Measurements from ENCODE around the gene C1QB. TPM values are rescaled to one million over a fixed set of nuclear protein-coding genes. Genes with fewer than 3 reads are reported as not detected.

The C1QB gene
- total and polyA plus RNA-seq, 2 of the 4 experiments (the other 2 are of a cell fraction), result not detected

- ChIA-PET POLR2A (ENCODE audit: unreplicated experiment) (no interaction called here), CTCF (no interaction called here)
- no peak overlapping the region for H4K91ac ChIP-seq (ENCODE audit: insufficient read depth, low read depth, low read length)
- no peak overlapping the region for H3K4ac ChIP-seq (ENCODE audit: low read depth, low read length)
- H4K5ac ChIP-seq (ENCODE audit: low read depth, low read length), result no peak overlapping the region
- no peak overlapping the region for H3K23ac ChIP-seq (ENCODE audit: low read depth, low read length)
- no peaks in the 10 kb centered on the region for H3K79me1 ChIP-seq (ENCODE audit: low read depth in 1 of 2, low read length in 2 of 2)
- WGBS, 2 experiments (ENCODE audit: extremely low coverage in 2 of 2, insufficient read length in 1 of 2), result 64% methylated on average over 4 of the region's 6 CpGs; no CpG with 5 or more reads in 1 of the 2 experiments
- H2BK20ac ChIP-seq (ENCODE audit: low read depth, low read length), result no peak overlapping the region
- no peaks in the 10 kb centered on the region; the same call in 1 of the 2 replicates for H3K4me1 ChIP-seq (ENCODE audit: control insufficient read depth, insufficient read depth, low read length)
- dilution Hi-C loops (cut with HindIII; ENCODE audit: low sequenced_read_pairs, unreplicated experiment) (no loop called here), intact Hi-C loops (cut with micrococcal nuclease) (no loop called here), in situ Hi-C loops (cut with MboI; ENCODE audit: low sequenced_read_pairs) (no loop called here)
- no peak overlapping the region for H2AK9ac ChIP-seq (replicated peaks; ENCODE audit: low read depth, low read length, poor library complexity)
- no peak for TF ChIP-seq RFX5 (IDR thresholded peaks at IDR 0.05; ENCODE audit: low read depth, low read length)
- TF ChIP-seq NFE2L2 (IDR thresholded peaks at IDR 0.05; ENCODE audit: low read depth, low read length), result no peak
- no peak for TF ChIP-seq ELK1 (IDR thresholded peaks at IDR 0.05; ENCODE audit: borderline replicate concordance, low read depth, low read length)
- no peak for TF ChIP-seq BHLHE40 (IDR thresholded peaks at IDR 0.05; ENCODE audit: low read depth, low read length)
- no peak for TF ChIP-seq MXI1 (IDR thresholded peaks at IDR 0.05; ENCODE audit: borderline replicate concordance, low read depth, low read length)
- TF ChIP-seq CTCF (conservative IDR thresholded peaks at IDR 0.05; ENCODE audit: low read depth, low read length), result no peak
- no peak for TF ChIP-seq CHD1 (IDR thresholded peaks at IDR 0.05; ENCODE audit: low read depth, low read length)
- TF ChIP-seq POLR2A (IDR thresholded peaks at IDR 0.05; ENCODE audit: low read depth, low read length), result no peak
- TF ChIP-seq RAD21 (IDR thresholded peaks at IDR 0.05; ENCODE audit: low read length), result no peak
- TF ChIP-seq RCOR1 (IDR thresholded peaks at IDR 0.05; ENCODE audit: insufficient replicate concordance, low read length), result no peak
- TF ChIP-seq MAFK (IDR thresholded peaks at IDR 0.05; ENCODE audit: low read depth, low read length), result no peak
- no peak for TF ChIP-seq SMC3 (IDR thresholded peaks at IDR 0.05; ENCODE audit: low read depth, low read length)
- TF ChIP-seq FOS (IDR thresholded peaks at IDR 0.05; ENCODE audit: low read depth, low read length), result no peak
- TF ChIP-seq MAZ (IDR thresholded peaks at IDR 0.05; ENCODE audit: borderline replicate concordance, low read depth, low read length), result no peak
- no peak for TF ChIP-seq CEBPB (IDR thresholded peaks at IDR 0.05; ENCODE audit: low read depth, low read length)
- TF ChIP-seq USF2 (IDR thresholded peaks at IDR 0.05; ENCODE audit: low read depth, low read length), result no peak
- peaks cover 3% of the 10 kb centered on the region; the same call in 1 of the 2 replicates for H3K9me3 ChIP-seq (ENCODE audit: control insufficient read depth, insufficient read depth, low read length)
- H3K27ac ChIP-seq (ENCODE audit: insufficient read depth, low read length), result no peak overlapping the region
- H4K20me1 ChIP-seq (ENCODE audit: insufficient read depth, low read length), result 0 out of 2 replicates have a peak, but pooled peaks cover under 1% of the 10 kb centered on the region
- no peak overlapping the region for H3K9ac ChIP-seq (ENCODE audit: low read depth, low read length)
- no peak for DNase-seq
- no peak overlapping the region for H3K18ac ChIP-seq (ENCODE audit: low read depth, low read length)
- H3K9me1 ChIP-seq (ENCODE audit: insufficient read depth, low read length), result no peaks in the 10 kb centered on the region
- ATAC-seq (ENCODE audit: low read depth), result no peak
- H2BK5ac ChIP-seq (ENCODE audit: low read depth, low read length, poor library complexity, severe bottlenecking), result no peak overlapping the region
- no peak overlapping the region for H3K56ac ChIP-seq (ENCODE audit: extremely low read depth, insufficient read depth, low read length)
- no peak overlapping the region for H2AFZ ChIP-seq (replicated peaks; ENCODE audit: low read length, poor library complexity)
- BruUV-seq (replicated peaks), result no TSS peak
- peaks cover 46% of the 10 kb centered on the region for H3K27me3 ChIP-seq (ENCODE audit: control insufficient read depth, insufficient read depth, low read length)
- no peak overlapping the region for H2AK5ac ChIP-seq (ENCODE audit: low read depth, low read length)
- H4K8ac ChIP-seq (ENCODE audit: low read depth in 2 of 2, low read length in 2 of 2), result no peak overlapping the region
- no peak overlapping the region for H3K4me2 ChIP-seq (ENCODE audit: low read depth, low read length)
- no peak overlapping the region for H3K14ac ChIP-seq (replicated peaks; ENCODE audit: low read depth, low read length)
- no peak overlapping the region for H2BK15ac ChIP-seq (ENCODE audit: low read depth, low read length)
- no peak overlapping the region for H3K4me3 ChIP-seq (ENCODE audit: insufficient read depth, low read depth, low read length)
- H3K36me3 ChIP-seq (ENCODE audit: control insufficient read depth, insufficient read depth, low read length), result no peaks in the 10 kb centered on the region
- no peak overlapping the region for H2BK120ac ChIP-seq (ENCODE audit: low read depth, low read length)
These were observed 16.1 kb upstream of the C1QB start for GRCh38 chr1:22636927-22637326.
